HL-60/S4 (cell line): ENCODE measurements around the gene KCNA5.

ENCODE experiments used
- in situ Hi-C: fragments of 300-500 bp; cut with MboI; formaldehyde crosslinking; loops from 2 replicates; pipeline ENCODE4 v1.14.3; 2022; ENCODE audit warnings: low sequenced_read_pairs

Gene KCNA5

GRCh38 chr12:5059358-5059757 is 15.7 kb downstream of the KCNA5 start:
- in situ Hi-C loops = no loop called here

- in situ Hi-C loops = no loop called here
These were observed 17.3 kb downstream of the KCNA5 start for GRCh38 chr12:5060958-5061357.

- in situ Hi-C loops = no loop called here
These were observed 19.5 kb downstream of the KCNA5 start for GRCh38 chr12:5063149-5063548.

DNA sequence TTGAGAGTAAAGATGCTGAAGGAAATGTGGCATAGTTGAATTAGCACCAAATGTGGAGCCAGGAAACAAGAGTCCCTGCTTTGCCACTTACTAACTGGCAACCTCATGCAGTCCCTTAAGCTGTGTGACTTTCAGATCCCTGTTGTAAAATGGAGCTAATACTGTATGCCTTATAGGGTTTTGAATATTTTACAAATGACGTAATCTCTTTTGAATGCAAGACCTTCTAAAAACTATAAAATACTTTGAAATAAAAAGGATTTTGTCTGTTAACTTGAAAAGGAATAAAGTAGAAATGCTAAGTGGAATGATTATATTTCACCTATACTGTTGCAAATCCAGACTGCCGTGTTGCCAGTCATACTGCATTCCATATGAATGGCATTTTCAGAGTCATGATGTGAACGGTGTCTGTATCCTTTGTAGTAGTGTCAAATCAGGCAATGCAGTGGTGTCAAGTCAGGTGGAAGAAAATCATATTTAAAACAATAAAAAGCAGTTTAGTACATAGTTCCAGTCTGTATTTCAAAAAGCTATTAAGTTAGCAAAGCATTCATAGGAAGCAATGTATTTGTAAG is 21.3 kb downstream of the KCNA5 start:
- in situ Hi-C loops = no loop called here

GRCh38 chr12:5066251-5066650 is 22.6 kb downstream of the KCNA5 start:
- in situ Hi-C loops = no loop called here

- in situ Hi-C loops = no loop called here
These were observed 24.4 kb downstream of the KCNA5 start for GRCh38 chr12:5068126-5068525.

DNA sequence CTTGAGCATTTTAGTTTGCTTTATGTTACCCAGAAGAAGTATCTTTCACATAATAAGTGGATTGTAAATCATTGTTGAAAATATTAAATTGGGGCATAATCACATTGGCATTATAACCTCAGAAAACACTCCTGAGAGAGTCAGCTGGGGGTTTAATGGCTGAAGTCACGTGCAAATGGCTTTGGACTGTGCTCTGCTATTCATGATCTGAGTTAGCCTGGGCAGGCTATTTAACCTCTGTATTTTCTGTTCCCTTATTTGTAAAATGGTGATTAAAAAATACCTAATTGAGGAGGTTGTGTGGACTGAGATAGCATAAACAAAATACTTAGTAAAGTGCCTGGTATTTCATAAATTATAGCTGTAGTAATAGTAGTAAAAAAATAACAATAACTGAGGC is 24.9 kb downstream of the KCNA5 start:
- in situ Hi-C loops = no loop called here

- in situ Hi-C loops = no loop called here
These were observed 26.4 kb downstream of the KCNA5 start for GRCh38 chr12:5070090-5070489.

DNA sequence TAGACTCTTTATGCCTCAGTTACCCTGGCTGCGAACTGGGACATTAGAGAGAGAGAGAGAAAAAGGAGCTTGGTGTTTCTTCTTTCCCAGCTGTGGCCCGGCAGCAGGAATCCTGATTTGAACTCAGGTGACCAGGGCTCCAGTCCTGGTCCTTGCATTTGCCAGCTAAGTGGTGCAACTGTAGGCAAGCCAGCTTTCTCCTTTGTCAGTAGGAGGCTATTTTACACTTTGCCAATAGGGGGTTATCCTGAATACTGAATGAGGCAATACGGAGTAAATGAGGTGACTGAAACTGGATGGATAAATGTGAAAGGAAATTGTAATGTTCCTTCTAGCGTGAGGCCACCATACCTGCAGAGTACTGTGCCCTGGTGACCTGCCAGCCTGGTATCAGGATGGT is 27.8 kb downstream of the KCNA5 start:
- in situ Hi-C loops = no loop called here

- in situ Hi-C loops = no loop called here
These were observed 28.6 kb downstream of the KCNA5 start for GRCh38 chr12:5072311-5072710.

- in situ Hi-C loops = no loop called here
These were observed 29.4 kb downstream of the KCNA5 start for GRCh38 chr12:5073054-5073453.

- in situ Hi-C loops = no loop called here
These were observed 30.2 kb downstream of the KCNA5 start for GRCh38 chr12:5073853-5074252.

- in situ Hi-C loops = no loop called here
These were observed 33.1 kb downstream of the KCNA5 start for GRCh38 chr12:5076761-5077160.

- in situ Hi-C loops = no loop called here
These were observed 34.7 kb downstream of the KCNA5 start for GRCh38 chr12:5078423-5078822.

- in situ Hi-C loops = no loop called here
These were observed 37.3 kb downstream of the KCNA5 start for GRCh38 chr12:5081016-5081415.

DNA sequence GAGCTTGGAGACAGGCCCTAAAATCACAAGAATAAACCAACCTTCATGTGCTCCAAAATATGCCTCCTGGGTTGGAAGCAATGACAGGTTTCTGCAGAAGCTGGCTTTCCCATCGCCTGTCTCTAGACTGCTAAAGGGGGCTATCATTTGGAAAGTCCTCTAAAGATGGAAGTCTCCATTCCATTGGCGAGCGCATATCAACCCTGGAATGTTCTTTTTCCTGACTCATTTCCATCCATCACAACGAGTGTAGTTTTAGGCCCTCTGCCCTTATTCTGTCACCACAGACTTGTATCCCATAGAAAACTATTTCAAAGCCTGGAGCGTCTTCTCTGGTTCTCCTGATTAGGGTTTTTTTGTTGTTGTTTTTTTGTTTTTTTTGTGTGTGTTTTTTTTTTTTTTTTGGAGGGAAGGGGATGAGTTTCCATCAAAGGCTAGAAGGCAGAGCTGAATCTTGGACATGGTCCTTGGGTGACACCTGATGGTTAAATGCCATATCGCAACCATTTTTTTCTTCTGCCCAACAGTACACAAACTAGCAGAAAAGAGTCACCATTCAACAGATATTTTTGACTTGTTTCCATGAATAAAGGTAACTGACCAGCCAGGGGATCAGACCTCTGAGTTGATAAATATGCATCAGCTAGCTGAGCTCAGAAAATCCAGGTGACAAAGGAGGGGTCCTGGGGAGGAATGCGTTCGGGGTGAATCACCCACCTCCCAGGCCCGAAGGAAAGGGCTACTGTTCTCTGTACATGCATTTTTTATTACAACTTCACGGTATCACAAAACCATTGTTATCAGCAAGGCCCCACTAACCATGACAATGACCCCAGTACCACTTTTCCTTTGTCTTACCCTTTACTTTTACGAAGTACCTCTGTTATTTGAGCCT is 40.5 kb downstream of the KCNA5 start:
- in situ Hi-C loops = no loop called here

DNA sequence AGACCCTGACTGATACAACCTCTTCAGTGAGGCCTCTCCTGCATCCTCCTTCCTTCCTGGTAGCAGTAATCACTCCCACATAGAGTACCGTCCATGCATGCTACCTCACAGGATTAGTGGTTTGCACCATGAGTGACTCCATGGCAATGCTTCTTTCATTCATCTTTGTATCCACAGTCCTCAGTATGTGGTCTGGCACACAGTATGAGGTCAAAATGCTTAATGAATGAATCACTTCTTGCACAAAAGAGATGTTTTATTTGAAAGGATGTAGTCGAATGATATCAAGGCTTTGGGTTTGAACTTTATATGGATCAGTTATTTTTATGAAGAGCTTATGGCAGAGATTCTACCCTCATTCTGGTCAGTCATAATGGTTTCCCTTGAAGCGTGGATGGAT is 42.2 kb downstream of the KCNA5 start:
- in situ Hi-C loops = no loop called here

GRCh38 chr12:5087831-5088554 is 44.3 kb downstream of the KCNA5 start:
- in situ Hi-C loops = no loop called here

GRCh38 chr12:5088586-5089264 is 45.0 kb downstream of the KCNA5 start:
- in situ Hi-C loops = no loop called here

DNA sequence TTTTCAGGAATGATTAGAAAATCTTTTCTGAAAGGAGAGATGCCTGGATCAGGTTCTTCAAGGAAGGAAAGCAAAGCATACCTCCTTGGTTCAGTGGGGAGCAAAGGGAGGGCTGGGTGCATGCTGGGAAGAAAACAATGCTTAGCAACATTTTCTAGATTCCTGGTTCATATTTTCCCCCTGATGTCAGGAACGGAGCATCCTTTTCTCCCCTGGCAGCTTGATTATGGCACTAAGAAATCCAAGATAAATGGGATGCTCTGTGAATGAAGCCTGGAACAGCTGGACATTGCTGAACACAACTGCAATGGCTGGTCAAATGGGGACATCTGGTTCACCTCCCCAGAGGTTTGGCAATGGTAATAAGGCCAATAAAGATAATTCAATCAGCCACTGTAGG is 50.9 kb downstream of the KCNA5 start:
- in situ Hi-C loops = no loop called here

- in situ Hi-C loops = no loop called here
These were observed 51.3 kb downstream of the KCNA5 start for GRCh38 chr12:5094986-5095385.
